Neural cell (in vitro differentiated cells): Measurements from ENCODE around the gene RCOR3.

ENCODE experiments used
- CTCF ChIP-seq: fragments of 450-650 bp; IDR thresholded peaks from 2 replicates; pipeline ENCODE4 v1.5.1; 2014; ENCODE audit warnings: antibody characterized with exemption, mild to moderate bottlenecking, moderate library complexity; ENCODE audit not compliant: poor library complexity, severe bottlenecking
- EP300 ChIP-seq: fragments of 450-650 bp; conservative IDR thresholded peaks from 2 replicates; pipeline ENCODE4 v1.6.1; 2014; ENCODE audit warnings: antibody characterized with exemption, mild to moderate bottlenecking, moderate library complexity; ENCODE audit not compliant: poor library complexity, severe bottlenecking
- EZH2 ChIP-seq: fragments of 200-600, 300-800 bp; shearing (Covaris generic), sonication (generic); IDR thresholded peaks from 2 replicates; pipeline ENCODE4 v1.6.1; 2014; ENCODE audit warnings: antibody characterized with exemption, low read length, borderline replicate concordance, mild to moderate bottlenecking; ENCODE audit not compliant: insufficient read depth, poor library complexity, severe bottlenecking
- MXI1 ChIP-seq: fragments of 450-650 bp; conservative IDR thresholded peaks from 2 replicates; pipeline ENCODE4 v1.6.1; 2014; ENCODE audit warnings: antibody characterized with exemption, mild to moderate bottlenecking; ENCODE audit not compliant: poor library complexity, severe bottlenecking
- POLR2AphosphoS5 ChIP-seq: IDR thresholded peaks from 2 replicates; pipeline ENCODE4 v1.6.1; 2012
- RAD21 ChIP-seq: fragments of 450-650 bp; conservative IDR thresholded peaks from 2 replicates; pipeline ENCODE4 v1.6.1; 2014; ENCODE audit warnings: antibody characterized with exemption, mild to moderate bottlenecking, moderate library complexity
- REST ChIP-seq: IDR thresholded peaks from 2 replicates; pipeline ENCODE4 v1.6.1; 2012; ENCODE audit warnings: borderline replicate concordance
- TAF1 ChIP-seq: IDR thresholded peaks from 2 replicates; pipeline ENCODE4 v1.6.1; 2012; ENCODE audit warnings: low read depth

- TF ChIP-seq CTCF (no peak), REST (no peak), POLR2AphosphoS5 (no peak), RAD21 (no peak), TAF1 (no peak), EZH2 (no peak), EP300 (no peak), MXI1 (no peak)
Observed at GRCh38 chr1:211285196-211285595, 26.0 kb downstream of the RCOR3 start.
